ENCODE measurements around the gene RNF14.

Gene RNF14

DNA sequence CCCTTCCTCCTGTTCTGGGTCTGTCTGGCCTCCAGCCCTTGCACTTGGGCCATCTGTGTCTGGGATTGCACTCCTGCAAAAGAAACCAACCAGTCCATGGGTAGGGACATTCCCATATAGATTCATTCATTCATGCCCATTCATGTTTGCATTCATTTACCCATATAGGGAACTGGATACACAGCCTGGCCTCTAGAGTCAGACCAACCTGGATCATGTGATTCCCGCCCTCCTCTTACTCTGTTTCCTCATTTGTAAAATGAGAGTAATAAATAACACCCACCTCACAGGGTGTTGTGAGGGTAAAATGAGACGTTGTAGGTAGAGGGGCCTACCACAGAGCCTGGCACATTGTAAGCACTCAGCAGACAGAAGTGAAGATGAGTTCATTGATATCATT lies 19.4 kb upstream of the RNF14 start (continued):
- no peak for TF ChIP-seq ZNF148 (tag by site-specific recombination; IDR thresholded peaks at IDR 0.05; ENCODE audit: borderline replicate concordance)

- Histone ChIP-seq H3K4me1 (ENCODE audit: control insufficient read depth, insufficient read depth, low read length) (no peaks in the 10 kb centered on the region), H3K9me3 (ENCODE audit: control insufficient read depth, insufficient read depth, low read depth, low read length) (no peaks in the 10 kb centered on the region)
Observed at GRCh38 chr5:141950207-141951005, 18.5 kb upstream of the RNF14 start.

GRCh38 chr5:141951332-141951781 lies 17.5 kb upstream of the RNF14 start:
- POLR2A ChIA-PET = no interaction called here

More at GRCh38 chr5:141950207-141951005, 18.5 kb upstream of the RNF14 start:
- TF ChIP-seq ZNF558 (tag by site-specific recombination; IDR thresholded peaks at IDR 0.05) = no peak
- TF ChIP-seq EGR2 (tag by site-specific recombination; IDR thresholded peaks at IDR 0.05; ENCODE audit: low read depth) = peak; percentile 62
- TF ChIP-seq, protein P1, sequence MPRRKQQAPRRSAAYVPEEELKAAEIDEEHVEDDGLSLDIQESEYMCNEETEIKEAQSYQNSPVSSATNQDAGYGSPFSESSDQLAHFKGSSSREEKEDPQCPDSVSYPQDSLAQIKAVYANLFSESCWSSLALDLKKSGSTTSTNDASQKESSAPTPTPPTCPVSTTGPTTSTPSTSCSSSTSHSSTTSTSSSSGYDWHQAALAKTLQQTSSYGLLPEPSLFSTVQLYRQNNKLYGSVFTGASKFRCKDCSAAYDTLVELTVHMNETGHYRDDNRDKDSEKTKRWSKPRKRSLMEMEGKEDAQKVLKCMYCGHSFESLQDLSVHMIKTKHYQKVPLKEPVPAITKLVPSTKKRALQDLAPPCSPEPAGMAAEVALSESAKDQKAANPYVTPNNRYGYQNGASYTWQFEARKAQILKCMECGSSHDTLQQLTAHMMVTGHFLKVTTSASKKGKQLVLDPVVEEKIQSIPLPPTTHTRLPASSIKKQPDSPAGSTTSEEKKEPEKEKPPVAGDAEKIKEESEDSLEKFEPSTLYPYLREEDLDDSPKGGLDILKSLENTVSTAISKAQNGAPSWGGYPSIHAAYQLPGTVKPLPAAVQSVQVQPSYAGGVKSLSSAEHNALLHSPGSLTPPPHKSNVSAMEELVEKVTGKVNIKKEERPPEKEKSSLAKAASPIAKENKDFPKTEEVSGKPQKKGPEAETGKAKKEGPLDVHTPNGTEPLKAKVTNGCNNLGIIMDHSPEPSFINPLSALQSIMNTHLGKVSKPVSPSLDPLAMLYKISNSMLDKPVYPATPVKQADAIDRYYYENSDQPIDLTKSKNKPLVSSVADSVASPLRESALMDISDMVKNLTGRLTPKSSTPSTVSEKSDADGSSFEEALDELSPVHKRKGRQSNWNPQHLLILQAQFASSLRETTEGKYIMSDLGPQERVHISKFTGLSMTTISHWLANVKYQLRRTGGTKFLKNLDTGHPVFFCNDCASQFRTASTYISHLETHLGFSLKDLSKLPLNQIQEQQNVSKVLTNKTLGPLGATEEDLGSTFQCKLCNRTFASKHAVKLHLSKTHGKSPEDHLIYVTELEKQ (tag by site-specific recombination; IDR thresholded peaks at IDR 0.05; ENCODE audit: borderline replicate concordance) = no peak
- peak; percentile 66; the same call in 1 of the 2 replicates for TF ChIP-seq ZFHX2 (tag by site-specific recombination; conservative IDR thresholded peaks at IDR 0.05)
- Histone ChIP-seq H3K36me3 (ENCODE audit: control insufficient read depth in 2 of 2, insufficient read depth in 1 of 2, low read length in 2 of 2) (no peaks in the 10 kb centered on the region), H3K4me3 (ENCODE audit: low read depth, low read length) (no peak overlapping the region), H3K27ac (ENCODE audit: extremely low read depth, low read depth, low read length) (no peak overlapping the region)
- ChIA-PET CTCF (interaction anchor here (0.7 to 1.9 kb wide), 6 partner anchors 9 to 243 kb away, joined by 3 to 16 read pairs (median 3); no protein-coding TSS in a partner anchor), POLR2A (no interaction called here)

More at GRCh38 chr5:141951332-141951781, 17.5 kb upstream of the RNF14 start:
- no peaks in the 10 kb centered on the region for H3K4me1 ChIP-seq (ENCODE audit: control insufficient read depth, insufficient read depth, low read length)
- H3K9me3 ChIP-seq (ENCODE audit: control insufficient read depth, insufficient read depth, low read depth, low read length) = no peaks in the 10 kb centered on the region
- TF ChIP-seq CTCF (tag by site-specific recombination; IDR thresholded peaks at IDR 0.05) (peak; percentile 36; the same call in 1 of the 2 replicates), ZNF10 (tag by site-specific recombination; IDR thresholded peaks at IDR 0.05) (no peak)
- no peak overlapping the region for H3K27ac ChIP-seq (ENCODE audit: extremely low read depth, low read depth, low read length)
- CTCF ChIA-PET = interaction anchor here (0.7 to 1.9 kb wide), 7 partner anchors 9 to 248 kb away, joined by 3 to 16 read pairs (median 3); no protein-coding TSS in a partner anchor
- no peaks in the 10 kb centered on the region for H3K36me3 ChIP-seq (ENCODE audit: control insufficient read depth in 2 of 2, insufficient read depth in 1 of 2, low read length in 2 of 2)
- H3K4me3 ChIP-seq (ENCODE audit: low read depth, low read length) = no peak overlapping the region

All from HEK293 (cell line).